Globus pallidus (tissue), 1 donor: ENCODE measurements around the gene CLIP2.
"Not testable (repeated sequence)": the region's sequence is repeated elsewhere in the genome, so short reads cannot be mapped to it uniquely, and the experiment has no call there.

Experiments used
- DNase-seq: peaks from one replicate; pipeline ENCODE4 v3.0.0-alpha.2; 2015; ENCODE audit warnings: low spot score

Gene CLIP2

DNA sequence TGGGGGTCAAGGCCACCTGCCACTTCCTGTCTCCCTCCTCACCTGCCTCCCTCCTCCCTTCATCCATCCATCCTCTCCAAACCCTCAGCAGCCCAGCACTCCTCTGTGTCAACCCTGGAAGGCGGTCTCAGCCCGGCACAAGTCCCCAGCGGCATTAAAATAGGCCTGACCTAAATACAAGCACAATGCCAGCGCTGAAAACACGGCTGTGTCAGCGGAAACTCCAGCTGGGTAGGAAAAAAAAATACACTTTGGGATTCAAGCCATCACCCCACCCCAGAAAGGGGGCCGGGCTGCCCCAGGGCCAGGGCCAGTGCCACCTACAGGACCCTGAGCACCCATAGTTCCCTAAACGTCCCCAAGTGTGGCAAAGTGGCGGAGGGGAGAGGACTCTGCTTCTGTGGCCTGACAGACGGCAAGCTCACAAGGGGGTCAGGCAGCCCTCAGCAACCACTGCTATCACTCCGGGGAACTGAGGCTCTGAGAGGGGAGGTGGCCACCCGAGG is 141.8 kb downstream of the CLIP2 start:
- DNase-seq, result peak; percentile 35

DNA sequence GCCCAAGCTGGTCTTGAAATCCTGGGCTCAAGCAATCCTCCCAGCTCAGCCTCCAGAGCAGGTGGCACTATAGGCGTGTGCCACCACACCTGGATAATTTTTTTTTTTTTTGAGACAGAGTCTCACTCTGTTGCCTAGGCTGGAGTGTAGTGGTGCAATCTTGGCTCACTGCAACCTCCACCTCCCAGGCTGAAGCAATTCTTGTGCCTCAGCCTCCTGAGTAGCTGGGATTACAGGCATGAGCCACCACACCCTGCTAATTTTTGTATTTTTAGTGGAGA is 148.0 kb downstream of the CLIP2 start:
- not testable (repeated sequence) for DNase-seq

DNA sequence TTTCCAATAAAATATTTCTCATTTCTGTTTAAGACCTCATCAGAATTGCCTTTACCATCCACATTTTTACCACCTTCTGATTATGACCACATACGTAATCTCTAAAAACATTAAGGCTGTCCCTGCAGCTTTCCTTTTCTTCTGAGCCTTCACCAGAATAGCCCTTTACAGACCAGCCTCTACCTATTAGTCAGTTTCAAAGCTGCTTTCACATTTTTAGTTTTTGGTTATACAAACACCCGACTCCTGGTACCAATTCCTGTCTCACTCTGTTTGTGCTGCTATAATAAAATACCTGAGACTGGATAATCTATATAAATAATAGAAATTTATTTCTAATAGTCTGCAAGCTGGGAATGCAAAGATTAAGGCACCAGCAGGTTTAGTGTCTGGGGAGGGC is 149.1 kb downstream of the CLIP2 start:
- DNase-seq, result no peak

DNA sequence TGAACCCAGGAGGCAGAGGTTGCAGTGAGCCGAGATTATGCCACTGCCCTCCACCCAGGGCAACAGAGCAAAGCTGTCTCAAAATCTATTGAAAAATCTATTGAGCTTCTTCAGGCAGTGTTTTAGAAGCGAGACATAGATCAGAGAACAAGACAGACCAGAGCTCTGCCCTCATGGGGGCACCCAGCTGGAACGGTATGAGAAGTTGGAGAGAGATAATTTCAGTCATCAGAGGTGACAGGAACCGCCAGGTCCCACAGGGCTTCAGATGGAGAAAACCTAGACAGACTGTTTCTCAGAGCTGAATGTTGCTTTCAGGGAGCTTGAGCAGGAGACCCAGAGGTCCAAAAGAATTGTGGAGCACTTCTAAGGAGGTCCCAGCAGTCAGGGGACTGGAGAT is 150.3 kb downstream of the CLIP2 start:
- no peak for DNase-seq

DNA sequence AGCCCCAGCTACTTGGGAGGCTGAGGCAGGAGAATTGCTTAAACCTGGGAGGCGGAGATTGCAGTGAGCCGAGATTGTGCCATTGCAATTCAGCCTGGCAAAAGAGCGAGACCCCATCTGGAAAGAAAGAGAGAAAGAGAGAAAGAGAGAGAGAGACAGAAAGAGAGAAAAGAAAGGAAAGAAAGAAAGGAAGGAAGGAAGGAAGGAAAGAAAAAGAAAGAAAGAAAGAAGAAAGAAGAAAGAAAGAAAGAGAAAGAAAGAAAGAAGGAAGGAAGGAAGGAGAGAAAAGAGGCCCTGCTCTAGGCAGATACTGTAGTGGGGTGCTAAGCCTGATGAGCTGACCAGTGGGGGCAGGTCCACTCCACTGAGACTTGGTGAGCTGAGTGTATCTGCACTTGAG is 150.9 kb downstream of the CLIP2 start:
- not testable (repeated sequence) for DNase-seq

DNA sequence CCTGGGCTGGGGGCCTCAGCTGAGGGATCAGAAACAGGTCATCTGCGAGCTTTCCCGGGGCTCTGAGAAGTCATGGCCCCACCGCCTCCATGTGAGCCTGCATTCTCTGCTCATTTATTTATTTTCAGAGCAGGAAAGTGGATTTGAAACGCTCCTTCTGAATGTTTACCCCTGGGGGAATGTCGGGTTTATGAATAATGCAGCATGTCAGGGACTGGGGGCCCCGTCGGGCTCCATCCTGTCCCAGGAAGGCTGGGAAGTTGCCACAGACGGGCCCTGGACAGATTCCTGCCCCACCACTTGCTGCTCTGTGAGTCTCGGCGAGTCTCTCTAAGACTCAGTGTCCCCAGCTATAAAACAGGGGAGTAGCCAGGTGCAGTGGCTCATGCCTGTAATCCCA is 152.6 kb downstream of the CLIP2 start:
- DNase-seq, result no peak

DNA sequence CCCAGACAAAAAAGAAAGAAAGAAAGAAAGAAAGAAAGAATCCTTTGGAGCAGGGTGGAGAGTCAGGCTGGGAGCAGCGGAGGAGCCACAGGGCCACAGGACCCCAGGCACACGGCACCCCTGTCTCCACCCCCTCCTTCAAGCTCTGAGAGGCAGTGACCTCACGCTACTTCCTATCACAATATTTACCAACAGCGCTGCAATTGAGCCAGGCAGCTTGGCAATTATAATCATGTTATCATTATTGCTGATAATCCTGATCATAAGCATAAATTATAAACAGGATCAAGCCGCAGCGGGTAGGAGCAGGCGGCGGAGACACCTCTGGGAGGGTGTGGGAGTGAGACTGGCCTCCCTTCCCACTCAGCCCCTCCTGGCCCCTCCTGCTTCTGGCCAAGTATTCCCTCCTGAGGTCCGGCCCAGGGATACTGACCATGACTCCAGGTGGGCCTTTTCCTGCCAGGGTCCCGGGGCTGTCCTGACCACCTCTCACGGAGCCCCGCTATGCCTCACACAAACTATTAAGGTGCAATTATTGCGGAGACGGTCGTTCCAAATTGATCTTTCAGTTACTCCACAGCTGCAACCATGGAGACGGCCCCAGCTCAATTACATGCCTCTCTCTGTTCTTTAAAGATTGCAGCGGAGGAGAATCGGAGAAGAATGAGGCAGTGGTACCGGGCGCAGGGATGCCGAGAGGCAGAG is 154.5 kb downstream of the CLIP2 start:
- no peak for DNase-seq

DNA sequence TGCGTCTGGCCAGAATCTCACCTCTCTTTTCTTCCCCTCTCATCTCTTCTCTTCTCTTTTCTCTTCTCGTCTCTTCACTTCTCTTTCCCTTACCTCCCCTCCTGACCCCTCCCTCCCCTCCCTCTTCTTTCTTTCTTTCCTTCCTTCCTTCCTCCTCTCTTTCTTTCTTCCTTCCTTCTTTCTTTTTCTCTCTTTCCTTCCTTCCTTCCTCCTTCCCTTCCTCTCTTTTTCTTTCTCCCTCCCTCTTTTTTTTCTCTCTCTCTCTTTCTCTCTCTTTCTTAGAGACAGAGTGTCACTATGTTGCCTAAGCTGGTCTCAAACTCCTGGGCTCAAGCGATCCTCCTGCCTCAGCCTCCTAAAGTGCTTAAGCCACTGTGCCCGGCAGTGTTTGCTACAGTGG is 159.9 kb downstream of the CLIP2 start:
- no peak for DNase-seq

DNA sequence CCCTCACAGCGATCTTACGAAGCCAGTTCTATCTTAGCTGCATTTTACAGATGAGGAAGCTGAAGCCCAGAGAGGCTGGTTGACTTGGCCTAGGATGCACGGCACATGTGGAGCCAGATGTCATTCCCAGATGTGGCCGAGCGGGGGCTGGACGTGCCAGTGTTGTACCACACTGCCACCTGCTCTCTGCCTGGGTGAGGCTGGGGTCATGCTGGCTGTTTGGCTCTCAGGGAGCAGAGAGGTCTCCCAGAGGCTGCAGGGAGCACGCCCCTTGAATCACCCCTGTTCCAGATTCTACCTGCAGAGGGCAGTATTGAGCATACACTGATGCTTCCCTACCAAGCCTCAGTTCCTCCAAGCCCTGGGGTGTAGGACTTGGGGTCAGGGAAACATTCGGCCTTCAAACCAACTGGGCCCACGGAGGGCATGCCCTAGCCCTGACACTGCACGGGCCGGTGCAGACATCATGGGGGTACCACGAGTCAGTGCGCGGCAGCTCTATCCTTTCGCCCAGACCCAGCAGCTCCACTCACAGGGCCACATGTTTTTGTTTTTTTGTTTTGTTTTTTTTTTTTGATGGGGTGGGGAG is 160.7 kb downstream of the CLIP2 start:
- DNase-seq, result peak; percentile 42

DNA sequence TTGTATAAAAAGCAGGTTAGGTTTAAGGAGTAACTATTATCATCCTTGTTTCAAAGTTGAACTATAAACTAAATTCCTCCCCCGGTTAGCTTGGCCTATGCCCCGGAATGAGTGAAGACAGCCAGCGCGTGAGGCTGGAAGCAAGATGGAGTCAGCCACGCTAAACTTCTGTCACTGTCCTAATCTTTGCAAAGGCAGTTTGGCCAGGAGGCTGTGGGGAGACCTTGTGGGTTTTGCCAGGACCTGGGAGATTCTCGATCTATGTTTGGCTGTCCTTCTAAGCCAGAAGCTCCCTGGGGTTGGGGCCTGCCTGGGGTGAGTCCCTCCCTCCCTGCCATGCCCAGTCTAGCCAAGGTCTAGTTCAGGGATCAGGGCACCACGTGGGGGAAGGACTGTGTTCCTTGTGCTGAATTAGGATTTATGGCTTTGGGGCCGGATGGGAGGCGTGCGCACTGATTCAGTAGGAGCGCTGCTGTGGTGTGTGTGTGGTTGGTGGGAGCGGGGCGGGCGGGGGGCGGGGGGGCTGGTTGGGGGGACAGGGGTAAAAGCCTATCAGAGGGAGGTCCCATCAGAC is 163.6 kb downstream of the CLIP2 start:
- no peak for DNase-seq

DNA sequence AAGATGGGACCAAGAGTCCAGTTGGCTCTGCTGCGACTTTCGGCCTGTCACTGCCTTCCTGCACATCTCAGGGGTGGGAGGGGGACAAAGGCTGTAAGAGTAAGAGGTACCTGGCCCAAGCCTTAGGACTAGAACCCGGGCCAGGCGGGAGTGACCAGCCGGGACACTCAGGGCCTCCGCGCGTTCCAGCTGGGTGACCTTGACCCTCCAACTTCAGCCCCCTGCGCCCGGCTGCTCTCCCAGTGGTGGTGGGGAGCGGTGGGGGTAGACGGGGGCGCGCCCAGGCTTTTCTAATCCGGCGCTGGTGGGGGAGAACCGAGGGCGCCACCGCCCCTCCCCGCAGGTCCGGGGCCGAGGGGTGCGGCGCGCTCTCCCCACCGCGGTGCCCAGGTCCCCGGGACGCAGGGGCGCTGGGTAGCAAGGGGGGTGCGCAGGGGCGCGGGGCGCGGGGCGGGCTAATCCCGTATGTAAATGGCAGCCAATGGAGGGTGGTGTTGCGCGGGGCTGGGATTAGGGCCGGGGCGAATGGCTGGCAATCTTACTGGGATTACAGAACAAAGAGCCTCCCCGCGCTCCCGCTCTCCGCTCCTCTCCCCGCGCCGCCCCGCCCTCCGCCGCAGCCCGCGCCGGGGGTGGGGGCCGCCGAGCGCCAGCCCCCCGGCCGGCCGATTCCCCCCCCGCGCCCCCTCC is 164.3 kb downstream of the CLIP2 start, which contains the start of gene GTF2IRD1:
GTF2IRD1 (plus strand) TSS at position 585 of the 690 bp plus-strand sequence. CDS start 54,175 bp downstream, outside the sequence.
- DNase-seq, result peak; percentile 60

DNA sequence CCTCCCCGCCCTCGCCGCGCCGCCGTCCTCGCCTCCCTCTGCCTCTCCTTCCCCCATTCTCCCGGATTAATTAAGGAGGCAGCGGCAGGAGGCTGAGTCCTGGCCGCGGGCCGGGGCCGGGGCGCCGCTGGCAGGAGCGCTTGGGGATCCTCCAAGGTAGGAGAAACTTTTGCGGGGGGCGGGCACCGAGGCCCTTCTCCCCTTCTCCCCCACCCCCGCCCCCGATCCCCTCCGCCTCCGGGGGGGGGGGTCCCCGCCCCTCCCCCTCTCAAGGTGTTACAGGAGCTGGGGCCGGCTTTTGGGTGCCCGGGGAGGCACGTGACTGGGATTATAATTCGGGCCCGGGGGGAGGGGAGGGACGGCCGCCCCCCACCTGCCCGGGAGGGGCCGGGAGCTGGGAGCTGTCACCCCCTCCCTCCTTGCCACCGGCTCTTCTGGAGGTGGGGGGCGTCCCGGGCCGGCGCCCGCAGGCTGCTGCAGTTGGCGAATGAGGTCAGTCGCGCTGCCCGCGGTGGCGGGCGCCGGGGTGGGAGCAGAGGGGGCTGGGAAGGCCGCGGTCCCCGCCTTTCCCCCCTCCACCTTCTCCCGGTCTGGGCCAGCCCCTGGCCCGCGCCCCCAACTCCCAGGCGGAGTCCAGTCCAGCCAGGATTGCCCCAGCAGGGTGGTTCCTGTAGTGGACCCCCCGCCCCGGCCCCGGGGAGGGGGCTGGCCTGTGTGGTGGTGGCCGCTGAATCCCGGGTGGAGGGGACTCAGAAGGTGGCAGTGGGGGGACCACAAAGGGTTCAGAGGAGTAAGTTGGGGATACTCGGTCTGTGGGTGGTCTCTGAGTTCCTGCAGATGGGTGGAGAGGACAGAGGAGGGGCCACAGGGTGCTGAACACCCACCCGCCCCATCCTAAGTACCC is 165.1 kb downstream of the CLIP2 start:
- peak; percentile 29 for DNase-seq

DNA sequence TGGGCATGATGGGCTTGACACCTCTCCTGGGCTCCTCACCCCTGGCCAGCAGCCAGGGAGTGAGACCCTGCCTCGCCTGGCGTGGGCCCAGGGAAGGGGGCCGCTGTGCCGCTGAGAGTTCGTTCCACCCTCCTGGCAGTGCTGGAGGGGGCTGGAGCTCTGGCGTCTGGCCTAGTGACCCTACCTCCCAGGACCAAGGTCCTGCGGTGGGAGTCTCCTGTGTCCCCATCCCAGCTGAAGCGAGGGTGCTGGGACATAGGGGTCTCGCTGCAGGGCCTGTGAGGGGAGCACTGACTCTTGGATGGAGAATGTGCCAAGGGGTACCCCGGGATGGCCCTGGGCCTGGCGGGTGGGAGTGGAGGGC is 165.7 kb downstream of the CLIP2 start:
- DNase-seq, result no peak

DNA sequence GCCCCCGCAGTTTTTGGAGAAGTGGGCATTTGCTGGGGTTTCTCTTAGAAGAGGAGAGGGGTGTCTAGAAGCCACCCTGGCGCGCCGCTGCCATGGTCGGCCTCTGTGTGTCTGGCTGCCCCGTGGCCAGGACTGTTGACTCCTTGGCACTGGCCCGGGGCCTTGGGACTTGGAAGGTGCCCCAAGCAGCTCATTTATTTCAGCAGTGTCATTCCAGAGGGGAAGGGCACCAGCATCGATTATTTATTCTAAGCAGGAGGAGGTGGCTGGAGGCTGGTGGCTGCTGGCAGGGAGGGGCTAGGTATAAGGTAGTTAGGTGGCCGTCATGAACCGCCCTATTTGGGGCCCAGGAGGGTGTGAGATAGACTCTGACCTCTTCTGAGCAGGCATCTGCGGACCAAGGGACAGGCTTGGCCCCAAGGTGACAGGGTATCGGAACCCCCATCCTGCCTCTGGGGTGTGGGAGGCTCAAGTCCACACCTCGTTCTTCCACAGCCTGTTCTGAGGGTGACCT is 166.1 kb downstream of the CLIP2 start:
- DNase-seq, result no peak
